WTC11 (cell line): Measurements from ENCODE around the gene SLC23A1.

ENCODE experiments used
- CTCF ChIP-seq: fragments of 200-600 bp; IDR thresholded peaks from 2 replicates; pipeline ENCODE4 v1.8.0; 2022; ENCODE audit warnings: antibody characterized with exemption
- NR2C2 ChIP-seq: sonication (generic); formaldehyde crosslinking; IDR thresholded peaks from 2 replicates; pipeline ENCODE4 v1.8.0; 2022; ENCODE audit warnings: mild to moderate bottlenecking, missing genetic modification reagents
- ZNF121 ChIP-seq: sonication (generic); formaldehyde crosslinking; IDR thresholded peaks from 2 replicates; pipeline ENCODE4 v1.8.0; 2023; ENCODE audit warnings: missing genetic modification reagents

GRCh38 chr5:139426203-139426885 is 43.2 kb upstream of the SLC23A1 start:
- TF ChIP-seq CTCF = no peak
- no peak for TF ChIP-seq NR2C2 (CRISPR knock-in tag)
- no peak for TF ChIP-seq ZNF121
